ENCODE results near the gene TMEM255B. TPM values are rescaled to one million over a fixed set of nuclear protein-coding genes. Genes with fewer than 3 reads are reported as not detected.

TMEM255B gene
- total RNA-seq, 1 experiment from 2014 or later, result 0.61 TPM

DNA sequence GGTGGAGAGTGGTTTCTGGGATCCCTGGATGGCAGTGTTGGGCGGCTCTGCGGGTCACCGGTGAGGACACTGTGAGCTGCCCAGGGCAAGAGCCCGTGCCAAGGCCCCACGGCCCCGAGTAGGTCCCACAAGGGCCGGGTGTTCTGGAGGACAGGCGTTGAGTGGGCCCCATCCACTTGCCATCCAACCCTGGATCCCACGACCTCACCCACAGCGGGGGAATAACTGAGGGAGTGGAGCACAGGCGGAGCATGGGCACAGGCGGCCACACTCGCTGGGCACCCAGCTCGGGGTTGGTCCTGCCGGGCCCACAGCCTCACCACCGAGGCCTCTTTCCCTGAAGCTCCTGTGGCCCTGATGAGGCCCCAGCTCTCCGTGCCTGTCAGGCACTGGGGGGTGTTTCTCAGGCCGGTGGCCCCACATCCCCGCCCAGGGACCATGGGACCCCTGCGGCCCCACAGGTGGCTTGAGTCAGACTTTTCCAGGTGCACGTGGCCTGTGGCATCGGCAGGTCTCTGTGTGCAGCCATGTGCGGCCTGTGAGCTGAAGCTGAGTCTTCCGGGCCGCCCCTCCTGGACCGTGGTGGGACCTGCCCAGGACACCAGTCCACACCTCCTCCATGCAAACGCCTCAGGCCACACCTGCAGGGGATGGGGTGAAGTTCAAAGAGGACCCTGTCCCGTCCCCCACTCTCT, 16.6 kb downstream of the TMEM255B start:
- Histone ChIP-seq H3K4me1 (replicated peaks; ENCODE audit: insufficient read depth) (0 out of 2 replicates have a peak, but pooled peaks cover 12% of the 10 kb centered on the region), H3K79me2 (ENCODE audit: low read depth) (no peaks in the 10 kb centered on the region), H3K27ac (no peak overlapping the region), H3K9me2 (ENCODE audit: insufficient read depth) (no peaks in the 10 kb centered on the region), H3K36me3 (ENCODE audit: low read depth) (no peaks in the 10 kb centered on the region), H3K4me2 (no peak overlapping the region), H3F3A (ENCODE audit: insufficient read depth, low read depth) (peaks cover 6% of the 10 kb centered on the region; the same call in 1 of the 2 replicates), H3K27me3 (ENCODE audit: insufficient read depth, low read depth) (peaks cover 39% of the 10 kb centered on the region), H3K4me3 (no peak overlapping the region), H2AFZ (no peak overlapping the region), H3K9me3 (ENCODE audit: insufficient read depth, low read depth) (peaks cover 6% of the 10 kb centered on the region; the same call in 1 of the 2 replicates), H4K20me1 (ENCODE audit: insufficient read depth) (no peaks in the 10 kb centered on the region)
- no peak for TF ChIP-seq EZH2 (IDR thresholded peaks at IDR 0.05; ENCODE audit: low read depth)
- TF ChIP-seq, protein P1, sequence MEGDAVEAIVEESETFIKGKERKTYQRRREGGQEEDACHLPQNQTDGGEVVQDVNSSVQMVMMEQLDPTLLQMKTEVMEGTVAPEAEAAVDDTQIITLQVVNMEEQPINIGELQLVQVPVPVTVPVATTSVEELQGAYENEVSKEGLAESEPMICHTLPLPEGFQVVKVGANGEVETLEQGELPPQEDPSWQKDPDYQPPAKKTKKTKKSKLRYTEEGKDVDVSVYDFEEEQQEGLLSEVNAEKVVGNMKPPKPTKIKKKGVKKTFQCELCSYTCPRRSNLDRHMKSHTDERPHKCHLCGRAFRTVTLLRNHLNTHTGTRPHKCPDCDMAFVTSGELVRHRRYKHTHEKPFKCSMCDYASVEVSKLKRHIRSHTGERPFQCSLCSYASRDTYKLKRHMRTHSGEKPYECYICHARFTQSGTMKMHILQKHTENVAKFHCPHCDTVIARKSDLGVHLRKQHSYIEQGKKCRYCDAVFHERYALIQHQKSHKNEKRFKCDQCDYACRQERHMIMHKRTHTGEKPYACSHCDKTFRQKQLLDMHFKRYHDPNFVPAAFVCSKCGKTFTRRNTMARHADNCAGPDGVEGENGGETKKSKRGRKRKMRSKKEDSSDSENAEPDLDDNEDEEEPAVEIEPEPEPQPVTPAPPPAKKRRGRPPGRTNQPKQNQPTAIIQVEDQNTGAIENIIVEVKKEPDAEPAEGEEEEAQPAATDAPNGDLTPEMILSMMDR (conservative IDR thresholded peaks at IDR 0.05), result no peak
- no TSS peak for BruUV-seq (replicated peaks)
- no peak for DNase-seq
- intact Hi-C loops (cut with micrococcal nuclease; ENCODE audit: unreplicated experiment), result no loop called here
- ChIA-PET POLR2A (ENCODE audit: unreplicated experiment) (no interaction called here), CTCF (no interaction called here)

DNA sequence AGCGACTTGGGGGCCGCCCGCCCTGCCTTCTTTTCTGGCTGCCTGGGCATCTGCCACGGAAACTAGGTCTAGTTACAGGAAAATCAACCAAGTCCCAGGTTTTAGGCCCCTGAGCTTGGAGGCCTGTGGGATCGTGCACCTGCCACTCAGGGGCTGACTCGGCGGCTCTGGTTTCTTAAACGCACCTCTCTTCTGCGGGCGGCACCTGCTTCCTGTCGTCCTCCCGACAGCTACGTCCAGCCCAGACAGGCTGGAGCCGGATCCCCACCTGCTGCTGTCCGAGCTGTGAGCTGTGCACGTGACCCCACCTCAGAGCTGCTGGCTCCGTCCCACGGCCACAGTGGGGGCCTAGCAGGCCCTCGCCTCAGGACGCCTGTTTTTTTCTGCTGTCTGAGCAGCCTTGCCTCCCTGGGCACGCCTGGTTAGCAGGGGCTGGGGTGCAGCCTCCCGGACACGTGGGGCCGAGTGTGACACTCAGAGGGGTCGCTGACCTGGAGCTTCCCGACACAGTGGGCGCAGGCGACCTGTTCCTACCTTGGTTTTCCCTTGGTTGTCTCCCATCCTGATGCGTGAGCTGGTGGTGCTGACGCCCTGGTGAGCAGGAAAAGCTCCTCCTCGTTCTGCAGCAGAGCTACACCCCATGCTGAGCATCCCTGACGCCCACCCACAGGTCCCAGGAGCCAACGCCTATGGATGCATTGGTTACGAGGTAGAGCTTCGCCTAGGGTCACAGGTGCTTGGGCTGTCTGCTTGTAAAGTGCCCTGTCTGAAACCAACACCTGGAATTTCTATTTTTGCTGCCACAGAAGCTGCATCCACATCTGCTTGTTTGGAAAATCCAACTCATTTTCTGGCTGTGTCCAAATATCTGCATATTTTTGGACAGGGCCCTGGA, 17.5 kb downstream of the TMEM255B start:
- Histone ChIP-seq H4K20me1 (ENCODE audit: insufficient read depth) (no peaks in the 10 kb centered on the region), H2AFZ (no peak overlapping the region), H3K4me1 (replicated peaks; ENCODE audit: insufficient read depth) (0 out of 2 replicates have a peak, but pooled peaks cover 12% of the 10 kb centered on the region), H3K9me3 (ENCODE audit: insufficient read depth, low read depth) (0 out of 2 replicates have a peak, but pooled peaks cover 6% of the 10 kb centered on the region), H3K79me2 (ENCODE audit: low read depth) (no peaks in the 10 kb centered on the region), H3K27me3 (ENCODE audit: insufficient read depth, low read depth) (peaks cover 39% of the 10 kb centered on the region), H3K4me3 (no peak overlapping the region), H3K9me2 (ENCODE audit: insufficient read depth) (no peaks in the 10 kb centered on the region), H3K36me3 (ENCODE audit: low read depth) (no peaks in the 10 kb centered on the region), H3K27ac (no peak overlapping the region), H3F3A (ENCODE audit: insufficient read depth, low read depth) (peaks cover 6% of the 10 kb centered on the region; the same call in 1 of the 2 replicates), H3K4me2 (no peak overlapping the region)
- intact Hi-C loops (cut with micrococcal nuclease; ENCODE audit: unreplicated experiment), result no loop called here
- POLR2A ChIA-PET (ENCODE audit: unreplicated experiment), result no interaction called here
- TF ChIP-seq, protein P1 (conservative IDR thresholded peaks at IDR 0.05), result no peak
- no peak for TF ChIP-seq EZH2 (IDR thresholded peaks at IDR 0.05; ENCODE audit: low read depth)
- CTCF ChIA-PET, result no interaction called here
- no peak for DNase-seq
- no TSS peak for BruUV-seq (replicated peaks)

DNA sequence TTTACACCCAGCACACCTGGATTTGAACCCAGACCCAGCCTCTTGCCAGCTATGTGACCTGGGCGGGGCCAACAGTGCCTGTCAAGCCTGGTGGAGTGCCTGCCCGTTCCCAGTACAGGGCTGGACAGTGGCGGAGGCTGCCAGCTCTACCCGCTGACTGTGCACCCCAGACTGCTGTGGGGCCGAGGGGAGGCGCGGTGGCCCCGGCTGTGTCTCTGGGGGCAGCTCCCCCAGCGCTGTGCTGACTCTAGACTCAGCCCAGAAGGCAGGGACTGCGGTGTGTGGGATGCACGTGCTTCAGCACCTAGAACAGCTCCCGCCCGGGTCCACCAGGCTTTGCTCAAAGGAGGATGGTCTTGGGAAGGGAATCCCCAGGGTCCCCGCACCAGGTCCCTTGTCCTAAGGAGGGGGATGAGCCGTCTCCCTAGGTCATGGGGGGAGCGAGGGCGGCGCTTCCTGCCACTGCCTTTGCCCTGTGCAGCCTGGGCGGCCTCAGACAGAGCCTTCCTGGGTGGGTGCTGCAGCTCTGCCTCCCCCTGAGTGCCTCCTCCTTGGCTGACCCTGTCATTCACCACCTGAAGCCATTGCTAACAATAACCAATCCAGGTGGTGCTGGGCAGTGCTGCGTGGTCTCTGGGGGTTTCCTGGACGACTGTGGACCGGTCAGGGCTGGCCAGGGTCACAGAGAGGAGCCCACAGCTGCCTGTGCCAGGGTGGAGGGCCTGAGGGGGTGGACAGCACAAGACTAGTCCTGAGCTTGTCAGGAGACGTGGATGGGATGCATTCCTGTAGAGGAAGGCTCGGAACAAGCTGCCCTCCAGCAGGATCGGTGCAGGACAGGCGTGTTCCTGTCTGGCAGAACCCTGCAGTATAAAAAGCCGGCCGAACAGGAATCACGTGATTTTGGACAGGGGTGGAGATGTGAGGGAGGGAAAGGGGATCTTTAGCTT, 18.6 kb downstream of the TMEM255B start:
- H2AFZ ChIP-seq, result no peak overlapping the region
- no peaks in the 10 kb centered on the region for H3K9me3 ChIP-seq (ENCODE audit: insufficient read depth, low read depth)
- H3K4me2 ChIP-seq, result no peak overlapping the region
- peaks cover 39% of the 10 kb centered on the region for H3K27me3 ChIP-seq (ENCODE audit: insufficient read depth, low read depth)
- H3K4me1 ChIP-seq (replicated peaks; ENCODE audit: insufficient read depth), result 0 out of 2 replicates have a peak, but pooled peaks cover 7% of the 10 kb centered on the region
- H3K79me2 ChIP-seq (ENCODE audit: low read depth), result no peaks in the 10 kb centered on the region
- CTCF ChIA-PET, result no interaction called here
- no peaks in the 10 kb centered on the region for H3K9me2 ChIP-seq (ENCODE audit: insufficient read depth)
- H3F3A ChIP-seq (ENCODE audit: insufficient read depth, low read depth), result peaks cover 2% of the 10 kb centered on the region; the same call in 1 of the 2 replicates
- POLR2A ChIA-PET (ENCODE audit: unreplicated experiment), result no interaction called here
- no peak overlapping the region for H3K27ac ChIP-seq
- no peak for TF ChIP-seq EZH2 (IDR thresholded peaks at IDR 0.05; ENCODE audit: low read depth)
- DNase-seq, result no peak
- H3K4me3 ChIP-seq, result no peak overlapping the region
- intact Hi-C loops (cut with micrococcal nuclease; ENCODE audit: unreplicated experiment), result no loop called here
- H4K20me1 ChIP-seq (ENCODE audit: insufficient read depth), result no peaks in the 10 kb centered on the region
- BruUV-seq (replicated peaks), result no TSS peak
- no peaks in the 10 kb centered on the region for H3K36me3 ChIP-seq (ENCODE audit: low read depth)
